Smooth muscle cell (in vitro differentiated cells): Measurements from ENCODE around the gene TSPAN13. TPM values are rescaled to one million over a fixed set of nuclear protein-coding genes. Genes with fewer than 3 reads are reported as not detected.

ENCODE experiments used
- DNase-seq: peaks from one replicate; lab custom pipeline; 2025; ENCODE audit not compliant: unreplicated experiment; lab: John Stamatoyannopoulos, UW
- H2AFZ ChIP-seq: fragments of 200-600 bp; sonication (generic); 2 replicates; pipeline ENCODE4 v1.6.0; 2016; ENCODE audit warnings: antibody characterized with exemption, low read depth, mild to moderate bottlenecking
- H3F3A ChIP-seq: fragments of 200-600 bp; sonication (generic); 2 replicates; pipeline ENCODE4 v1.6.0; 2017; ENCODE audit warnings: antibody characterized with exemption, low read depth
- H3K27ac ChIP-seq: fragments of 200-600 bp; sonication (generic); 2 replicates; pipeline ENCODE4 v1.5.1; 2016; ENCODE audit warnings: low read depth, mild to moderate bottlenecking
- H3K27me3 ChIP-seq: fragments of 200-600 bp; sonication (generic); 2 replicates; pipeline ENCODE4 v1.6.1; 2016; ENCODE audit warnings: low read depth, mild to moderate bottlenecking
- H3K36me3 ChIP-seq: fragments of 200-600 bp; sonication (generic); 2 replicates; pipeline ENCODE4 v1.5.1; 2016; ENCODE audit warnings: low read depth
- H3K4me1 ChIP-seq: fragments of 200-600 bp; sonication (generic); 2 replicates; pipeline ENCODE4 v1.5.1; 2016; ENCODE audit warnings: low read depth
- H3K4me2 ChIP-seq: fragments of 200-600 bp; sonication (generic); 2 replicates; pipeline ENCODE4 v1.6.0; 2016; ENCODE audit warnings: mild to moderate bottlenecking
- H3K4me3 ChIP-seq: fragments of 200-600 bp; sonication (generic); 2 replicates; pipeline ENCODE4 v1.5.1; 2016; ENCODE audit warnings: mild to moderate bottlenecking
- H3K79me2 ChIP-seq: fragments of 200-600 bp; sonication (generic); 2 replicates; pipeline ENCODE4 v1.6.0; 2016; ENCODE audit warnings: low read depth, mild to moderate bottlenecking
- H3K9ac ChIP-seq: fragments of 200-600 bp; sonication (generic); 2 replicates; pipeline ENCODE4 v1.6.0; 2016; ENCODE audit warnings: low read depth
- H3K9me3 ChIP-seq: fragments of 200-600 bp; sonication (generic); replicated peaks from 2 replicates; pipeline ENCODE4 v1.5.1; 2016; ENCODE audit warnings: low read depth
- H4K20me1 ChIP-seq: fragments of 200-600 bp; sonication (generic); 2 replicates; pipeline ENCODE4 v1.6.0; 2016; ENCODE audit warnings: low read depth
- WGBS: methylation state at CpG from one replicate; pipeline ENCODE4 v1.1.7; 2016; ENCODE audit warnings: low lambda C conversion rate; 5-methylcytosine and 5-hydroxymethylcytosine counted together
- polyA plus RNA-seq: library from polyadenylated mRNA; unstranded; fragments of >200 nt; fragmentation: Nextera tagmentation; extraction: Ambion mirVana; gene quantifications from 2 replicates; pipeline ENCODE4 v1.2.1, GENCODE V29; 2016
- total RNA-seq: library from RNA; depleted of rRNA; stranded (reverse); fragments of >200 nt; gene quantifications from 2 replicates; pipeline ENCODE4 v1.2.3, GENCODE V29; 2014
- TF ChIP-seq, protein P1 (sequence below): fragments of 200-600 bp; sonication (generic); IDR thresholded peaks from 2 replicates; pipeline ENCODE4 v1.5.1; 2017; ENCODE audit warnings: borderline replicate concordance, mild to moderate bottlenecking, antibody characterized with exemption; ENCODE audit not compliant: insufficient read depth, poor library complexity, severe bottlenecking

Gene TSPAN13
- total and polyA plus RNA-seq, 2 experiments from 2014 or later, result 103 to 142 TPM

DNA sequence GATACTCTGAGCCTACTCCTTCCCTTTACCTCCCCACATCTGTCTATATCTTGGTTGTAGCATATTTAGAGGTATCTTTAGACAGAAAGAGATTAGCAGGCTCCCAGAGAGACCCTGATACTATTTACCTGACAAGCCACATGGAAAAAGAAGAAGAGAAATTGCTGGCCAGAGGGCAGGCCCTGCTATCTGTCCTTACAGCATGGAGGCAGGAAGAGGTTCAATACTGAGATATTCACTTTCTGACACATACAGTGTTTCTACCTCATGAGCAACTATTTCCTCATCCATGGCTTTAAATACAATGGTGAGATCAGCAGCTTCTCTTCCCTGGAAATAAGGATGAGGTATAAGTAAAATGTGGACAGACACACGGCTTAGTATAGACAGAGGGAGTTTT lies 33.9 kb upstream of the TSPAN13 start:
- TF ChIP-seq, protein P1, sequence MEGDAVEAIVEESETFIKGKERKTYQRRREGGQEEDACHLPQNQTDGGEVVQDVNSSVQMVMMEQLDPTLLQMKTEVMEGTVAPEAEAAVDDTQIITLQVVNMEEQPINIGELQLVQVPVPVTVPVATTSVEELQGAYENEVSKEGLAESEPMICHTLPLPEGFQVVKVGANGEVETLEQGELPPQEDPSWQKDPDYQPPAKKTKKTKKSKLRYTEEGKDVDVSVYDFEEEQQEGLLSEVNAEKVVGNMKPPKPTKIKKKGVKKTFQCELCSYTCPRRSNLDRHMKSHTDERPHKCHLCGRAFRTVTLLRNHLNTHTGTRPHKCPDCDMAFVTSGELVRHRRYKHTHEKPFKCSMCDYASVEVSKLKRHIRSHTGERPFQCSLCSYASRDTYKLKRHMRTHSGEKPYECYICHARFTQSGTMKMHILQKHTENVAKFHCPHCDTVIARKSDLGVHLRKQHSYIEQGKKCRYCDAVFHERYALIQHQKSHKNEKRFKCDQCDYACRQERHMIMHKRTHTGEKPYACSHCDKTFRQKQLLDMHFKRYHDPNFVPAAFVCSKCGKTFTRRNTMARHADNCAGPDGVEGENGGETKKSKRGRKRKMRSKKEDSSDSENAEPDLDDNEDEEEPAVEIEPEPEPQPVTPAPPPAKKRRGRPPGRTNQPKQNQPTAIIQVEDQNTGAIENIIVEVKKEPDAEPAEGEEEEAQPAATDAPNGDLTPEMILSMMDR, result no peak
- Histone ChIP-seq H3K4me3 (no peak overlapping the region), H3K9ac (no peak overlapping the region), H3K9me3 (no peaks in the 10 kb centered on the region), H3F3A (no peaks in the 10 kb centered on the region), H4K20me1 (no peaks in the 10 kb centered on the region), H3K36me3 (no peaks in the 10 kb centered on the region), H3K79me2 (no peaks in the 10 kb centered on the region), H3K4me1 (no peaks in the 10 kb centered on the region), H3K4me2 (no peak overlapping the region), H3K27ac (no peak overlapping the region), H3K27me3 (no peaks in the 10 kb centered on the region), H2AFZ (no peak overlapping the region)
- WGBS, result 82% methylated on average over 1 of the region's 1 CpG
- DNase-seq, result no peak

DNA sequence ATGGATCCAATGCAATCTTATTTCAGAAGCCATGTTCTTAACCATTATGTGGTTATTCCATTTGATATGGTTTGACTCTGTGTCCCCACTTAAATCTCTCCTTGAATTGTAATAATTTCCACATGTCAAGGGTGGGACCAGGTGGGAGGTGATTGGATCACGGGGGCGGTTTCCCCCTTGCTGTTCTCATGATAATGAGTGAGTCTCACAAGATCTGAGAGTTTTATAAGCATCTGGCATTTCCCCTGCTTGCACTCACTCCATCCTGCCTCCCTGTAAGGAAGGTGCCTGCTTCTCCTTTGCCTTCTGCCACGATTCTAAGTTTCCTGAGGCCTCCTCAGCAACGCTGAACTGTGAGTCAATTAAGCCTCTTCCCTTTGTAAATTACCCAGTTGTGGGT lies 32.0 kb upstream of the TSPAN13 start:
- Histone ChIP-seq H3K27ac (no peak overlapping the region), H3F3A (no peaks in the 10 kb centered on the region), H2AFZ (no peak overlapping the region), H3K4me1 (no peaks in the 10 kb centered on the region), H3K4me2 (no peak overlapping the region), H3K36me3 (no peaks in the 10 kb centered on the region), H3K27me3 (no peaks in the 10 kb centered on the region), H3K9me3 (no peaks in the 10 kb centered on the region), H3K4me3 (no peak overlapping the region), H3K9ac (no peak overlapping the region), H4K20me1 (no peaks in the 10 kb centered on the region), H3K79me2 (no peaks in the 10 kb centered on the region)
- WGBS, result 67% methylated on average over 4 of the region's 4 CpGs
- DNase-seq, result no peak
- TF ChIP-seq, protein P1, result no peak

DNA sequence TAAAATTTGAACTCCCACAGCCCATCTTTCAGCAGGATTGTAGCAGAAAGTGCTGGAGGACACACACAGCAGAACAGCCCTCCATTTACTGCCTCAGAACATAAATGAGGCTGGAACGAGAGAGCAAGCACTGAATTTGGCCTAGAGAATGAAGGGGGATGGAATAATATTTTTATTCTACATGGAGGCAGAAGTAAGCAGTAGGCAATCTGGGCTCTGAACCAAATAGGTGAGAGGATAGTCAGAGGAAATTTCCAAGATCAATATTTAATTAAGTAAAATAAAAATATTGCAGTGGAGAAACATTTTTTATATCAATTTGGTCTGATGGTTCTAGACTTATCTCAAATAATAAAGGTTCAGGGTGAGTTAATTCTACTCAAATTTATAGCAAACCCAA lies 29.2 kb upstream of the TSPAN13 start:
- no peaks in the 10 kb centered on the region for H3K36me3 ChIP-seq
- no peak for DNase-seq
- no peaks in the 10 kb centered on the region for H3K9me3 ChIP-seq
- no peak overlapping the region for H3K9ac ChIP-seq
- no peak overlapping the region for H3K27ac ChIP-seq
- H3K79me2 ChIP-seq, result no peaks in the 10 kb centered on the region
- no peaks in the 10 kb centered on the region for H3K27me3 ChIP-seq
- H2AFZ ChIP-seq, result no peak overlapping the region
- H3K4me2 ChIP-seq, result no peak overlapping the region
- no peaks in the 10 kb centered on the region for H4K20me1 ChIP-seq
- H3K4me1 ChIP-seq, result no peaks in the 10 kb centered on the region
- TF ChIP-seq, protein P1, result no peak
- WGBS, result 100% methylated on average over 1 of the region's 1 CpG
- H3K4me3 ChIP-seq, result no peak overlapping the region
- H3F3A ChIP-seq, result no peaks in the 10 kb centered on the region

DNA sequence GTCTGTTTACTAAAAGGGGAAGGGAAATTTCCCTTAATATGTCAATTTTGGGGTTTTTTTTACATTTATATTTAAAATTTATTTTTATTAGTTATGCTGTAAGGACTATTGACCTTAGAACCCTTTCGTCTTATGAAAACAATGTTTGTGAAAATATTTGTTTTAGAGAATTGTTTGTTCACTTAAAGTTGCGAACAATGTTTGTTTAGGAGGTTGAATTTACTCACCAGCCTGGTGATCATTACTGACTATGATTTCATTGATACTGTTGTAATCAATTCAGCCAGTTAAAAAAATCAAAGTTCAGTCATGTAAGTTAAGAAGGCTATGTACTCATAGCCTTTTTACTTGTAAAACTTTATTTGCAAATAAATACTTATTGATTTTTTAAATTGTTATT lies 27.4 kb upstream of the TSPAN13 start:
- DNase-seq, result no peak
- Histone ChIP-seq H2AFZ (no peak overlapping the region), H3K4me1 (no peaks in the 10 kb centered on the region), H3K9me3 (no peaks in the 10 kb centered on the region), H3F3A (no peaks in the 10 kb centered on the region), H3K27me3 (no peaks in the 10 kb centered on the region), H3K79me2 (no peaks in the 10 kb centered on the region), H3K4me2 (no peak overlapping the region), H4K20me1 (no peaks in the 10 kb centered on the region), H3K4me3 (no peak overlapping the region), H3K36me3 (no peaks in the 10 kb centered on the region), H3K27ac (no peak overlapping the region), H3K9ac (no peak overlapping the region)
- WGBS, result 99% methylated on average over 2 of the region's 2 CpGs
- TF ChIP-seq, protein P1, result no peak
